GM12878 (cell line): Measurements from ENCODE around the gene KRT4.

Source experiments
- CTCF ChIP-seq, 3 experiments: IDR thresholded peaks in 2 of 3; conservative IDR thresholded peaks in 1 of 3; 2 replicates each; pipeline ENCODE4 v1.5.1; 2011; ENCODE audit warnings: low read depth in 3 of 3, low read length in 3 of 3, mild to moderate bottlenecking in 3 of 3, control low read depth in 2 of 3, moderate library complexity in 2 of 3, inconsistent platforms in 1 of 3, mixed read lengths in 1 of 3; ENCODE audit not compliant: control insufficient read depth in 2 of 3, insufficient read depth in 1 of 3; ENCODE audit errors: extremely low read depth in 1 of 3
- EGR1 ChIP-seq, 2 experiments: IDR thresholded peaks; 1 replicate in 1 of 2; 2 replicates in 1 of 2; pipeline ENCODE4 v1.6.1; 2011 to 2012; ENCODE audit warnings: low read depth in 2 of 2, low read length in 2 of 2, borderline replicate concordance in 1 of 2, mild to moderate bottlenecking in 1 of 2, moderate library complexity in 1 of 2
- JUND ChIP-seq: IDR thresholded peaks from 2 replicates; pipeline ENCODE4 v1.6.1; 2012; ENCODE audit warnings: low read depth, mild to moderate bottlenecking, low read length, improper control_type of control experiment, moderate library complexity
- YY1 ChIP-seq: IDR thresholded peaks from 2 replicates; pipeline ENCODE4 v1.6.1; 2011; ENCODE audit warnings: low read depth, mild to moderate bottlenecking, low read length

GRCh38 chr12:52837413-52837741, 23.5 kb upstream of the KRT4 start:
- TF ChIP-seq JUND = no peak
- no peak for TF ChIP-seq CTCF (IDR thresholded peaks at IDR 0.05 in 2 of 3, conservative IDR thresholded peaks at IDR 0.05 in 1 of 3; ENCODE audit: control insufficient read depth in 2 of 3, extremely low read depth in 1 of 3, insufficient read depth in 1 of 3, low read depth in 3 of 3, low read length in 3 of 3)
- no peak for TF ChIP-seq EGR1 (IDR thresholded peaks at IDR 0.05; ENCODE audit: borderline replicate concordance in 1 of 2, low read depth in 2 of 2, low read length in 2 of 2)
- no peak for TF ChIP-seq YY1
